PC-9 (cell line): ENCODE results near the gene CA12.

Experiments used
- EZH2 ChIP-seq: fragments of 200-600 bp; sonication (generic); IDR thresholded peaks from 2 replicates; pipeline ENCODE4 v1.8.0; 2017; ENCODE audit warnings: antibody characterized with exemption, low read depth
- TF ChIP-seq, protein P1 (sequence below): fragments of 200-600 bp; sonication (generic); conservative IDR thresholded peaks from 2 replicates; pipeline ENCODE4 v1.6.1; 2017; ENCODE audit warnings: mixed run types, antibody characterized with exemption, mild to moderate bottlenecking, moderate library complexity

- TF ChIP-seq, protein P1, sequence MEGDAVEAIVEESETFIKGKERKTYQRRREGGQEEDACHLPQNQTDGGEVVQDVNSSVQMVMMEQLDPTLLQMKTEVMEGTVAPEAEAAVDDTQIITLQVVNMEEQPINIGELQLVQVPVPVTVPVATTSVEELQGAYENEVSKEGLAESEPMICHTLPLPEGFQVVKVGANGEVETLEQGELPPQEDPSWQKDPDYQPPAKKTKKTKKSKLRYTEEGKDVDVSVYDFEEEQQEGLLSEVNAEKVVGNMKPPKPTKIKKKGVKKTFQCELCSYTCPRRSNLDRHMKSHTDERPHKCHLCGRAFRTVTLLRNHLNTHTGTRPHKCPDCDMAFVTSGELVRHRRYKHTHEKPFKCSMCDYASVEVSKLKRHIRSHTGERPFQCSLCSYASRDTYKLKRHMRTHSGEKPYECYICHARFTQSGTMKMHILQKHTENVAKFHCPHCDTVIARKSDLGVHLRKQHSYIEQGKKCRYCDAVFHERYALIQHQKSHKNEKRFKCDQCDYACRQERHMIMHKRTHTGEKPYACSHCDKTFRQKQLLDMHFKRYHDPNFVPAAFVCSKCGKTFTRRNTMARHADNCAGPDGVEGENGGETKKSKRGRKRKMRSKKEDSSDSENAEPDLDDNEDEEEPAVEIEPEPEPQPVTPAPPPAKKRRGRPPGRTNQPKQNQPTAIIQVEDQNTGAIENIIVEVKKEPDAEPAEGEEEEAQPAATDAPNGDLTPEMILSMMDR = no peak
- no peak for TF ChIP-seq EZH2
Observed at GRCh38 chr15:63411866-63412265, 30.2 kb upstream of the CA12 start.
